SK-N-SH treated with all-trans-retinoic acid at 6 μM for 48 hours (cell line): ENCODE data around the gene HINT3.

Experiments
- ARNTL ChIP-seq: fragments of 450-650 bp; formaldehyde crosslinking; IDR thresholded peaks from 2 replicates; pipeline ENCODE4 v1.5.0; 2020; ENCODE audit warnings: low read depth, mild to moderate bottlenecking, moderate library complexity, borderline replicate concordance
- BACH2 ChIP-seq: fragments of 250-450 bp; sonication (Bioruptor Pico); IDR thresholded peaks from 2 replicates; pipeline ENCODE4 v1.9.0; 2021; ENCODE audit warnings: mild to moderate bottlenecking, borderline replicate concordance
- CREB5 ChIP-seq: fragments of 250-450 bp; sonication (Bioruptor Pico); IDR thresholded peaks from 2 replicates; pipeline ENCODE4 v1.5.1; 2020; ENCODE audit warnings: low read depth, mild to moderate bottlenecking, moderate library complexity
- CSDC2 ChIP-seq: fragments of 250-450 bp; sonication (Bioruptor Pico); IDR thresholded peaks from 2 replicates; pipeline ENCODE4 v1.5.0; 2020; ENCODE audit warnings: mild to moderate bottlenecking, moderate library complexity
- GLIS3 ChIP-seq: fragments of 250-450 bp; sonication (Bioruptor Pico); IDR thresholded peaks from 2 replicates; pipeline ENCODE4 v1.5.0; 2020; ENCODE audit warnings: mild to moderate bottlenecking, moderate library complexity
- ISL1 ChIP-seq: fragments of 250-450 bp; sonication (Bioruptor Pico); IDR thresholded peaks from 2 replicates; pipeline ENCODE4 v2.1.2; 2022; ENCODE audit warnings: mild to moderate bottlenecking, moderate library complexity
- OSR1 ChIP-seq: fragments of 250-450 bp; sonication (Bioruptor Pico); IDR thresholded peaks from 2 replicates; pipeline ENCODE4 v1.8.0; 2022; ENCODE audit warnings: moderate library complexity, mild to moderate bottlenecking, inconsistent platforms
- PPARA ChIP-seq: fragments of 250-450 bp; sonication (Bioruptor Pico); IDR thresholded peaks from 2 replicates; pipeline ENCODE4 v1.5.0; 2020; ENCODE audit warnings: mild to moderate bottlenecking, borderline replicate concordance
- RARB ChIP-seq: fragments of 250-450 bp; sonication (Bioruptor Pico); IDR thresholded peaks from 2 replicates; pipeline ENCODE4 v1.8.0; 2021; ENCODE audit warnings: mild to moderate bottlenecking, moderate library complexity
- SNAI2 ChIP-seq: fragments of 250-450 bp; sonication (Bioruptor Pico); IDR thresholded peaks from 2 replicates; pipeline ENCODE4 v1.5.0; 2020; ENCODE audit warnings: mild to moderate bottlenecking, moderate library complexity
- ZFP3 ChIP-seq: fragments of 250-450 bp; sonication (Bioruptor Pico); IDR thresholded peaks from 2 replicates; pipeline ENCODE4 v1.5.0; 2020; ENCODE audit warnings: mild to moderate bottlenecking, moderate library complexity
- ZNF565 ChIP-seq: fragments of 450-650 bp; formaldehyde crosslinking; conservative IDR thresholded peaks from 2 replicates; pipeline ENCODE4 v1.5.0; 2020; ENCODE audit warnings: low read depth, mild to moderate bottlenecking, moderate library complexity
- ZNF70 ChIP-seq: fragments of 450-650 bp; formaldehyde crosslinking; IDR thresholded peaks from 2 replicates; pipeline ENCODE4 v1.5.0; 2020; ENCODE audit warnings: mild to moderate bottlenecking, moderate library complexity
- TF ChIP-seq, protein P1 (sequence below): fragments of 250-450 bp; sonication (Bioruptor Pico); IDR thresholded peaks from 2 replicates; pipeline ENCODE4 v1.8.0; 2020; ENCODE audit warnings: mild to moderate bottlenecking, moderate library complexity, borderline replicate concordance

DNA sequence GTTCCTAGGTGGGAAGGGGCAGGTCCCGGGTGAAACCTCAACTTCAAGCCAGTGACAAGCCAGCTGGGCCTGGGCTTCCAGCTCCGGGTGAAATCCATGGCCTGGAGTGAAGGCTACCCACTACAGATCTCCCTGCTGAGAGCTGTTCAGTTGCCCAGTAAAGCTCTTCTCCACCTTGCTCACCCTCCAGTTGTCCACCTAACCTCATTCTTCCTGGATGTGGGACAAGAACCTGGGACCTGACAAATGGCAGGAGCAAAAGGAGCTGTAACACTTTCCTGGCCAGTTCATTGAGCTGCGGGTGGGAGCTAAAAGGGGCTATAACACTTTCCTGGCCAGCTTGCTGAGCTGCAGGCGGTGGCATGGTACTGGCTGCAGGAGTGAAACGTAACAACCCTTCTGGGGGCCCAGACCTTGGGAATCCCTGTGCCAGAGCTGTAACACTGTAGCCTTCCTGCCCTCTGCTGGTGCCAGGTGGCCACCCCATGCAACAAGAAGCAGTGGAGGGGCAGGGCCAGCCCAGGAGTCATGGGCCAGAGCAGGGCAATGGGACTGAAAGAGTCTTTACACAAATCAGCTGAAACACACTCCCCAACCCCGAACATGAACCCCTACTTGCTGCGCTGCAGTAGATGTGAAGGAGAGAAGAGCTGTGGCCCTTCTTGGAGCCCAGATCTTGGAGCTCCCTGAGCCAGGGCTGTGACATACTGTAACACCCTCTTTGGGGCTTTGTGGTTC lies 3.6 kb upstream of the HINT3 start:
- TF ChIP-seq BACH2 (CRISPR knock-in tag) (no peak), ARNTL (CRISPR knock-in tag) (no peak), ZNF70 (CRISPR knock-in tag) (no peak), ISL1 (CRISPR knock-in tag) (no peak), RARB (CRISPR knock-in tag) (no peak), OSR1 (no peak), CREB5 (CRISPR knock-in tag) (no peak), PPARA (CRISPR knock-in tag) (no peak), ZFP3 (no peak), ZNF565 (CRISPR knock-in tag) (no peak), CSDC2 (CRISPR knock-in tag) (no peak), GLIS3 (CRISPR knock-in tag) (no peak), SNAI2 (CRISPR knock-in tag) (no peak)
- TF ChIP-seq, protein P1, sequence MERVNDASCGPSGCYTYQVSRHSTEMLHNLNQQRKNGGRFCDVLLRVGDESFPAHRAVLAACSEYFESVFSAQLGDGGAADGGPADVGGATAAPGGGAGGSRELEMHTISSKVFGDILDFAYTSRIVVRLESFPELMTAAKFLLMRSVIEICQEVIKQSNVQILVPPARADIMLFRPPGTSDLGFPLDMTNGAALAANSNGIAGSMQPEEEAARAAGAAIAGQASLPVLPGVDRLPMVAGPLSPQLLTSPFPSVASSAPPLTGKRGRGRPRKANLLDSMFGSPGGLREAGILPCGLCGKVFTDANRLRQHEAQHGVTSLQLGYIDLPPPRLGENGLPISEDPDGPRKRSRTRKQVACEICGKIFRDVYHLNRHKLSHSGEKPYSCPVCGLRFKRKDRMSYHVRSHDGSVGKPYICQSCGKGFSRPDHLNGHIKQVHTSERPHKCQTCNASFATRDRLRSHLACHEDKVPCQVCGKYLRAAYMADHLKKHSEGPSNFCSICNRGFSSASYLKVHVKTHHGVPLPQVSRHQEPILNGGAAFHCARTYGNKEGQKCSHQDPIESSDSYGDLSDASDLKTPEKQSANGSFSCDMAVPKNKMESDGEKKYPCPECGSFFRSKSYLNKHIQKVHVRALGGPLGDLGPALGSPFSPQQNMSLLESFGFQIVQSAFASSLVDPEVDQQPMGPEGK (CRISPR knock-in tag), result no peak
